Measurements from ENCODE around the gene DIS3L2.

DNA sequence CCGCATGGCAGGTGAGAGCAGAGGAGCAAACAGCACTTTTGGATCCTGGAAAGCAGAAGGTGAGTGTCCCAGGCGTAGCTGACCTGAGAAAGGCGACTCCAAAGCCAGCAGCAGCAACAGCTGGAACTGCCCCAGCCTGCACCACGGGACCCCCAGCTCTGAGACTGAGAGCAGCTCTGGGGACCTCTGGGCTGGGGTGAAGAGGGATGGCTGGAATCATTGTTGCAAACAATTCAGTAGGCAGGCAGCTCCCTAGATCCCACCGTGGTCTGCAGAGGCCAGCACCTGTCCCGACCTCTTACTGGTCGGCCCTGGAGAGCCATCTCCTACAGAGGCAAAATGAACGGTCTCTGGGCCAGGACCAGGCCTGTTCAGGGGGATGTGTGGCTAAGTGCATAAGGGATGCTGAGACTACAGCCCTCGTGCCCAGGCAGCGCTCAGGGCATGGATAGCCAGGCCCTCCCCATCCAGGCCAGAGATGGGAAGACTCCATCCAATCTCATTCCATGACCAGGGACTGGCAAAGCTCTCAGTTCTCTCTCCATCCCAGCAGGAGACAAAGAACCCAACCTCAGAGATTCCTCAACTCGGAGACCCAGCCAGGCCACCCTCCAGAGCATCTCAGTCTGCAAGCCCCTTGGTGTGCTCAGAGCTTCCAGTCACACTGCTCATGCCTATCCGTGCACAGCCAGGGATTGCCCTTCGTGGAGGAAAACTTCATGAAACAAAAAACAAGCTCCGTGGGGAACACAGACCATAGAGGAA lies 378.8 kb downstream of the DIS3L2 start:
- TF ChIP-seq FOXM1 (IDR thresholded peaks at IDR 0.05; ENCODE audit: borderline replicate concordance), result no peak
- TF ChIP-seq TARDBP (IDR thresholded peaks at IDR 0.05), result no peak
- TF ChIP-seq SP1 (IDR thresholded peaks at IDR 0.05), result no peak
- no peak for TF ChIP-seq SUZ12 (IDR thresholded peaks at IDR 0.05)
- TF ChIP-seq BHLHE40 (IDR thresholded peaks at IDR 0.05; ENCODE audit: borderline replicate concordance), result no peak
- no peak for TF ChIP-seq L3MBTL2 (conservative IDR thresholded peaks at IDR 0.05)
- no peak for TF ChIP-seq ZNF384 (IDR thresholded peaks at IDR 0.05)
- no peak for TF ChIP-seq FOXK2 (IDR thresholded peaks at IDR 0.05)

Data from HEK293T (cell line).